Smooth muscle cell of the brain vasculature (primary cell): Measurements from ENCODE around the gene ADI1.

Source experiments
- DNase-seq: peaks from one replicate; pipeline ENCODE4 v3.0.0-alpha.2; 2012; ENCODE audit warnings: low read depth, low spot score

ADI1 gene

DNA sequence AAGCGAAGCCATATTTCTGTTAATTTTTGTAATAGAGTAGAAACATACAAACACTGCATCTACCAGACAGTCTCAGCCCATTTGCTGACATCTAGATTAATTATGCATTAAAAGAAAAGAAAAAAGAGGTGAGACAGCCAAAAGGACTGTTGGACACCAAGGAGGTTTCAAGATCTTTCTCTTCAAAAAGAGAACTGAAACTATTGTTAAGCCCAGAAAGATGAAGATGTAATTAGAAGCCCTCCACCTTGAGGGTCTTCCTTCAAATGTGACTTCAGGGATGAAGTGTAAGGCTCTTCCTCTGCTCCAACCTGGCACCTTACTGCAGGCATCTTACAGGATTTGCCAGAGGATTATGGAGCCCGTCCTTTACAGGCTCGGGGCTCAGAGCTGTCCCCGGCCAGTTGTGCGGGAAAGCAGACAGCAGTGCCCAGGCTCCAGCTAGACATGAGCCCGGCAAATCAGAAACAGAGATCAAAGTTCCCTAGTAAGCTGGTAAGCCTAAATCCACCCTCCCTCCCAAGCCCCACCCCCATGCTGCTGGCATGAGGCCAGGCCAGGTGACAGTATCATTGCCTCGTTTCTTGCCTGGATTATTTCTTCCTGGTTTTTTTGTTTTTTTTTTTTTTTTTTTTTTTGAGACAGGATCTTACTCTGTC is 38.9 kb downstream of the ADI1 start:
- DNase-seq = no peak

DNA sequence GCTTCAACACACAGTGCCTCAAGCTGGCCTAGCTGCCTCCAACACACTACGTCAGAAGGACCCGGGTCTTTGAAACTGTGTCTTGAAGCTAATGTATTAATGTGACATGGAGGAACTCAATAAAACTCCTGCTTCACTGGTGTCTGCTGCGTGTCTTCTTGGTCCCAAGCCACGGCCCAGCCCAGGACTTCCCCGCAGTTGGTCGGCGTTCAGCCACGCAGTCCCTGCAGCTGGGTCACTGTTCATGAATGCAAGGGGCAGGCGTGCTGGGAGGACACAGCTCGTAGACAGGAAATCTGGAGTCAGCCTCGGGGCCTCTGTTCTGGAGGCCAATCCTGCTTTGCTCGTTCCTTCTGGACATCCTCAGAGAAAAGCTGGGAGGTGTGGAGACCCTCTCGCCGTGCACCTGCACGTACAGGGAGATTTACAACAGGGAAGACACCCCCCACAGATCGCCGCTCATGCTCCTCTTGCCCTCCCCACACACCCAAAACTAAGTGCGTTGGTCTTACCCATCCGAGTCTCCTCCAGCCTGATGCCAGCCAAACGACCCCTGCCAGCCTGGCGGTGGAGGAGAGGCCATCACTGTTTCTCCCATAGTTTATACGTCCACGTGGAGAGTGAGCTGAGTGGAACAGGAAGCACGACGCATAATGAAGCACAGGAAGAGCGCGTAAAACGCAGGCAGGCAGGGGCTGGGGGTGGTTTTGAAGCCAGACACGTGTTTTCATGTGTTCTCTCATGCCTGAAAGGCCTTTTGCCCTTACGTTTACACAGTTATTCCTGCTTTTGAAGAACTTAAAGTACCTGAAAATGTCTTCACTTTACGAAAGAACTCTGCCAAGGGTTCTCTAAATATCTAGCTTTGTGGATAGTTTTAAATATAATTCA is 39.7 kb downstream of the ADI1 start:
- no peak for DNase-seq

DNA sequence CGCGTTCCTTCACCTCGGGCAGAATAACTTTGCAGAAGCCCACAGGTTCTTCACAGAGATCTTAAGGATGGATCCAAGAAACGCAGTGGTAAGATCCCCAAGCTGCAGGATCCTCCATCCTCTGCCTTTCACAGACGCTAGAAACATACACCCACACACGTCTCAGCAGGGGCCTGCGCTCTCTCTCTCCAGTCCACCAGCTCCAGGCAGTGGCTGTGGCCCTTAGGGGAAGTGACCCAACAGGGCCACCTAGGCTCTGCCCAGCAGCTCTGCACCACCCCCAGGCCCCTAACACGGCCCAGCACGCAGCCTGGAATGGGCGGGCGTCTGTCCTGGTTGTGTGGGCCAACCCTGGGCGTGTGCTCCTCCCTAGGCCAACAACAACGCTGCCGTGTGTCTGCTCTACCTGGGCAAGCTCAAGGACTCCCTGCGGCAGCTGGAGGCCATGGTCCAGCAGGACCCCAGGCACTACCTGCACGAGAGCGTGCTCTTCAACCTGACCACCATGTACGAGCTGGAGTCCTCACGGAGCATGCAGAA is 40.4 kb downstream of the ADI1 start:
- DNase-seq = no peak

DNA sequence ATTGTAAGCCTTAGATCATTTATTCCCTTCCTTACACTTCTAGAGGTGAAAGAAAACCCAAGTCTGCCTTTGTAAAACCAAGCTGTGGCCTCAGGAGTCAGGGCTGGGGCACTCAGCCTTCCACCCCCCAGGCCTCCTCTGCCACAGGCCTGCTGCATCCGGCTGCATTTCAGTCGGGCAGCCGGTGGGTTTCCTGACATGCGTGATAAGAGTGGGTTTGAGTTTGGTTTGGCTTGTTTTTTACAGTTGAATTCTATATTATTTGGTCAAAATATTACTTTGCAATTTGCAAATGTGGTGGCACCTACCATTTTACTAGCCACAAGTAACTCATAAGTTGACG is 42.4 kb downstream of the ADI1 start:
- no peak for DNase-seq

DNA sequence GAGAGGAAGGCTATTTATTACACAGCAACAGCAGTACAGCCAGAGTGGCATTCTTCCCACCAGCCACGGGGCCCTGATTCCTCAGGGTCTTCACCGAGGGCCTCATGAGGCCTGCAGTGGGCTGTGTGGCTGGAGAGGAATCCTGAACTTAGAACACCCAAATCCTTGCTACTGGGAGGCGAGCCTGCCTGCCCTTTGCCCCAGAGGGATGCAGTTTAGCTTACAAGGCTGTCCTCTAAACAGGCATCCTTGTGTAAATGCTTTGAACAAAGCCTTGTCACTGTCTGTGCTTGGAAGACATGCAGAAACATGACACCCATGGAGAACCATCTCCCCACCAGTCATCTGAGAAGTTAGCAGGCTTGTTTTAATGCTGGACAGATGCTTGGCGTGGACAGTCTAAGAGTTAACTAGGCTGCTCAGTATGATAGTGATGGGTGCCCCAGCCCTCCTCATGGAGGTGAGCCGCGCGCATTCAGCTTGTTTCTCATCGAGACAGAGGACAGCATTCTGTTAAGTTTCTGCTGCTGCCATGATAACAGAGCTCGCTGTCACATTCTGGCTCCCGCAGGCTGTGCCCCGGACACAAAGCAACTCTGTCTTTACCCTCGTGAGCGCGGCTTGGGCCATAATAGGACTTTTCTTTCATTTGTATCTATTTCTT is 42.9 kb downstream of the ADI1 start:
- no peak for DNase-seq

DNA sequence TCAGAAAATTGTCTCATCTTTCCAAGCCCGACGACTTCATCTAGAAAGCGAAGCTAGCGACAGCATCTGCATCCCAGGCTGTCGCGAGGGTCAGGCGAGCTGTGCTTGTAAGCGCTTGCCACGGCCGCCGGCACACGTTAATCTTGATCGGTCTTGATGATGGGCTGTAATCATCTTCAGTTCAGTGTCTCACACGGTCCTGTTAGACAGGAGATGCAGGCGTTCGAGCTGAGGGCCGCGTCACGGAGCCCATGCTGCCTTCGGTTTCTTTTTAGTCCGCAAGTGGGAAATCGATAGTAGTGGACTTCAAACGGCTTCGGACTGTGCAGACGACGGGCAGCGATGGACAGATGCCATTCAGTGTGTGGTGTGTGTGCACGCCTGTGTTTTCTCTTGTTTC is 43.6 kb downstream of the ADI1 start:
- no peak for DNase-seq

DNA sequence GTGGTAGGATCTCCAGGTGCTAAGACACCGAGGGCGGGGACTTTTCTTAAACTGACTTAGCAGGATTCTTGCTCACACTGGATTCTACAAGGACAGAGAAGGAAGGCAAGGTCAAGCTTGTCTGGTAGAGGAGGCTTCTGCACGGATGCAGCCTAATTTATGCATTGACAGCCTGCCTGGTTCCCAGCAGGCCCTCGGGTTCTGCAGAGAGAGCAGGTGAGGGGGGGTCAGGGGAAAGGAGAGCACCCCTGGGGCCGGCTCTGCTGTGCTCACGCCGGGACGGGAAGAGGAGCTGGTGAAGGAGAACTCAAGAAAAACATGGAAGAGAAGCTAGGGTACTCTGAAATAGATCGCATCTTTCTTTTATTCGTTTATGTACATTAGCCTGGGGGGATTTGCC is 46.4 kb downstream of the ADI1 start:
- no peak for DNase-seq

DNA sequence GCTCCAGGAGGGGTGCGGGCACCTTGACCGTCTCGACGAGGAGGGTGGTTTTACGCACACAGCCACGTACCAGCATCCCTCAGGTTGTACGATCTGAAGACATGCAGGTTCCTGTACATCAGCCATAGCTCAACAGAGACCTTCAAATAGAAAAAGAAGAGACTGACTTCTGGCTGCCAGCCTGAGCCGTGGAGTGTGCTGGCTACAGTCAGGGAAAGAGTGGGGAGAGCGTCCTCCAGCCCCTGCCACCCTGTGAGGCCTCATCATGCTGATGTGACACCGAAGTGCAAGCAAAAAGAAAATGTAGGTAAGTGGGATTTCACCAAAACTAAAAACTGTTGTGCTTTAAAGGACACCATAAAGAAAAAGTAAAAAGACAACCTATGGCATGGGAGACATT is 47.0 kb downstream of the ADI1 start:
- DNase-seq = no peak

DNA sequence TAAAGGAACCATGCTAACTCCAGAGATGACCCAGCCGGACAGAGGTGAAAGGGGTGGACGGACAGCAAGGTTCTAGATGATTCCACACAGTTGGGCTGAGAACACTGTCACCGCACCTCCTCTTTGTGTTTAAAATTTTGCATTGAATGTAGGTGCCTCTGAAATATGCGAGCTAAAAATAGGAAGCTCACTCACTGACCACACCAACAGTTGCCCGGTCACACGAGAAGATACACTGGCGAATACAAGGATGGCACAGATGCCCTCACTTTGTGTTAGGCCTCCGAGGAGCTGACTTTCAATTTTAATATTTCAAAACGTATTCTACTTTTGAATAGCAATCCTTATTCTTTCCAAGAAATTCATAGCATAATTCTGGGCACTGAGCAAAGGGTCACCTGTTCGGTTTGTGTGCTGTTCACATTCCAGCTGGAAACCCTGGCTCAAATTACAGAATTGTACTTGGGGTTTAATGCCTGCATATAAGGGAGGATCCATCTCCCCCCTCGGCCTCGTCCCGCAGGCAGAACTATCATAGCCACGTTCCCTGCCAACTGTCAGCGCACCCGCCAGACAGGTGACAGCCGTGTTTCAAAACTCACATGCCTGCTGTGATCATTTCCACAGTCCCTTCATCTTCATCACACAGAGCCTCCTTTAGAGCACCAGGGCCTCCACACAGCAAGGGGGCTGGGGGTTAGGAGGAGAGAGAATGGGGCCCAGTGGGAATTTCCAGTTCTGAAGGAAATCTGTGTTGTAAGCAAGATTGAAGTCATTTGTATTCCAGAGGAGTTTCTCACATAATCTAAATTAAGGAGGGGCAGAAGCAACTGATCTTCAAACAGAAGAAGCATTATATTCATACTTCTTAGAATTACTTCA is 48.2 kb downstream of the ADI1 start:
- DNase-seq = no peak

DNA sequence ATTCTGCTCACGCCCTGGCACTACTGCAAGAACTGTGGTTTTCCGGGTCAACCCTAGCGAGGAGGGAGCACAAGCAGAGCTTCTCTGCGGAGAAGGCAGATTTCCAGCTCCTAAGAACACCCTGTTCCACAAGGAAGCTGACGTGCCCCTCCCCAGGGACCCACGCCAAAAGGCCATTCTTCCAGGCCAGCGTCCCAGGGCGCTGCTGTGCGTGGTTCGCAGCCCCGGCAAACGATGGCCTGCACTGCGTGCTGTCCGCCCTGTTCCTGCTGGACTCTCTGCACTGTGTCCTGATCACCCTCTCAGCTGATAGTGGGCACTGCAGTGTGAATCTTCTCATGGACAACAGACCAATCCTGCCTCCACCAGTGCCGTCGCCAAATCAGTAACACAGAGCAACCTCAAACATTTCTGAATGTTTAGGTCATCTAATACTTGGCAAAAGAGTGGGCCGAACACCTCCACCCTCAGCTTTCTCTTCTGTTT is 49.1 kb downstream of the ADI1 start:
- no peak for DNase-seq

DNA sequence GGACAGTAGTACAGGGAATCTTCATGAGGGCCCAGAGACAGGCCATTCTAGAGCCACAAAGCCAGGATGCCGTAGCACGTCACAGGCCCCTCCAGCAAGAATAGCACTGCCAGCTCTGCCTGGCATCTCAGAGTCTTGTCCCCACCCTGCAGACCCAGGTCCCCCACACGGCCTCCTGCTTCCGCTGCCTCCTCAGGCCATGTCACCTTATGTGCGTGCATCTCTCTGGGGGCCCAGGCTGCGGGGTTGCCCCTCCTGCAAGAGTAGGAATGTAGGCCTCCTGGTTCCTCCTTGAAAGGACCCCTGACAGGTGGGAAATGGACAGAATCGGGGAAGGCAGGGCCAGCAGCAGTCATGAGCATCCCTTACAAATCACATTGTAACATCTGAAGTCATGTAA is 49.8 kb downstream of the ADI1 start:
- no peak for DNase-seq

DNA sequence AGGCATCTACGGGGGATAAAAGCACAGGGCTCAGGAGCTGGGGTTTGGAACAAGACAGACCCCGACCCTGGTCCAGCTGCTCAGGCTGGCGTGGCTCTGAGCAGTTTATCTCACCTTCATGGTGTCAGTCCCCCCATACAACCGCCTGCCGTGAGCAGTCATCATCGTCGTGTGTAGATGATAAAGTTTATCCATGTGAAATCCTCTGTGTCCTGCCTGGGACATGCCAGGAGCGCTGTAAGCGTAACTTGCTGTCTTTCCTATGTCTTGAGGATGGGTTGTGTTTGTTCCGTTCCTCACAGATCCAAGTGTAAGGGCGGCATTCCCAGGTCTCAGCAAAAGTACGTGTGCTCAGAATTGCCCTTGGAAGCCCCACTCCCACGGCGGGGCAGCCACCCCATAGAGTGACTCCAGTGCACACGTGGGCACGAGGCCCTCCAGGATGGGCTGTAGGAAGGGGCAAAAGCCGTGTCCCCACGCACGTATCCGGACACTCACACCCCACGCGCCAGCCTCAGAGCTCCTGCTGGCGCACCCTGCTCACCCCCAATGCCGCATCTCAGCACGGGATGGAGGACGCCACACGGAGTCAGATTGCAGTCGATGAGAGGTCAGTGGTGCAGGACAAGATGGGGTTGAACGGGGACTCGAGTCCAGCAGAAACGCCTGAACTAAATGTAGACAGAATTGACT is 50.9 kb downstream of the ADI1 start:
- no peak for DNase-seq

DNA sequence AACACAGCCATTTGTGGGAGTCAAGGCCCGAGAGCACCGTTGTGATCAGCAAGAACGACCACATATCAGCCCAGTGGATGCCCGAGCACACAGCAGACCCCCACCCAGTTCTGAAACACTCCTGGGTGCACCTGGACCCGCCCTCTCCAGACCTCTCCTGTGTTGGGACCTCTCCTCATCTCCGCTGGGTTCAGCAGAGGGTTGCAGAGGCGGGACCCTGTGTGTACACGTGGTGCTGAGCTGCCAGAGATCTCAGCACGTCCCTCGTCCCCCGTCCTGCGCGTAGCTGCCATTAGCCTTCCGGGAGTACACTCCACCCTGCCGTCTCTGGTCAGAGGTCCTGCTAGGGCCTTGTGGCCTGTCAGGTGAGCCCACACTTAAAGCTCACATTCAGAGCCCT is 51.7 kb downstream of the ADI1 start:
- no peak for DNase-seq

DNA sequence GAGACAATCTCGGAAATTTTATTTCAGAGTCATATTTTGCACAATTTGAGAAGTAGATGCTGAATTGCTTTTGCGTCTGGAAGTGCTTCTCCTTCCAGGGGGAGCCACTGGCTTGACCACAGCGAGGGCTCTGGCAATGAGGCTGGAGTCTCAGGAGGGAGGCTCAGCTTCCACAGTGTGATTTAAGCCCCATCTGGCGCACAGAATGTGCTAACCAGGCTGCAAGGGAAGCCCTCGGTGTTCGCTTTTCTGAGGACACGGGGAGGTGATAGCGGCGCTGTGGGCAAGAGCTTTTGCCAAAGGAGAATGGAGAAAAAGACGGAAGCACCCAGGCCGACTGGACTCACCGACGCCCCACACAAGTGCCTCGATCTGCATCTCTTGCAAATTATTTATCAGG is 52.4 kb downstream of the ADI1 start:
- no peak for DNase-seq

DNA sequence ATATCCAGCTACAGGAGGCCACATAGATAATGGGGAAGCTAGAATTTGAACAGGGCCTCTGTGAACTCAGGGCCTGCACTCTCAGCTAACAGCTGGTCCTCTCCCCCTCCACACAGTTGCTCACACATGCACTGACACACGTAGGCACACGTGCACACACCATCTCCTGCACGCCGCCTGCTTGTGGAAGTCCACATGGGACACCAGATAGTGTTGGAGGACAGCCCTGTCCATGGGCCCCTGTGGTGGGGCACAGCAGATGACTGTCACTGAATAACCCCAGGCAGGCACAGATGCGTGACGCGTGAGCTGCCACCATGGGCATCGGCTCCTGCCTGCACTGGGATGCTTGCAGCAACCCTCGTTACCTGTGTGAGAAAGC is 52.9 kb downstream of the ADI1 start:
- no peak for DNase-seq

DNA sequence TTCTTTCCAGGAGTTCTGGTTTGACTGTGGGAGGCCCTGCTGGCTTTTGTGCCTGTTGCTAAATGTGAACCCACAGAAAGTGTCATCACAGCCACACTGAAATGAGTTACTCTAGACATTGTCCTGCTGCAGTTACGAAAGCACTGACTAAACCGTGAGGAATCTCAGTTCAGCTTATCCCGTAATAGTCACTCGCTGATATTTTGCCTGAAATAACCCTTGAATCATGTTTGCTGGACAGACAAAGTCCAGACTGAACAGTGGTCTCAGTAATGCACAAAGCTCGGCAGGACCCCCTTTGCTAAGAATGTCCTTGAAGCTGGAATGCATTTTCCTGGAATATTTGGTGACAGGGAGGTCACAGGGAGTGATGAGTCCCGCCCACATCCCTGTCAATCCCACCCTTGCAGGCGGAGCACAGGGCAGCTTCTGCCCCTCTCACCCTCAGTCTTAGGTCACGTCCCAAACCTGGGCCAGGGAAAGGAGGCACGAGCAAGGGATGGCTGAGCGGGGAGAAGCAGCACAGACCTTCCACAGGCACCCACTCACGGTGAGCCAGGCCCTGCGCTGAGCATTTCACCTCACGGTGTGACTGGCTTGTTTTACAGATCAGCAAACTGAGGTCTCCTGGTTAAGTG is 53.4 kb downstream of the ADI1 start:
- no peak for DNase-seq

DNA sequence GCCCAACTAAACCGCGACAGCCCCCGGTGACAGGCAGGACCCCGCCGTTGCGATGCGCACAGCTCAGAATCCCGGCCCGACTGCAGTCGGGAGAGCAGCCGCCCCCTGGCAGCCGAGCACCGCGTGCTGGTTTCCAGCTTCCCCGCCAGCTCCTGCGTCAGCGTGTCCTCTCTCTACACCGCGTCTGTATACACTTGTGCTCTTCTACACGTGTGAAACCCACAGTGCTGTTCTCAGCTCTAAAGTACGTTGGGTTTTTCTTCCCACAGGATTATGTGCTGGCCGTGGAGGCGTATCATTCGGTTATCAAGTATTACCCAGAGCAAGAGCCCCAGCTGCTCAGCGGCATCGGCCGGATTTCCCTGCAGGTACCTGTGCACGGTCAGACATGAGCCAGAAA is 54.0 kb downstream of the ADI1 start:
- DNase-seq = no peak

DNA sequence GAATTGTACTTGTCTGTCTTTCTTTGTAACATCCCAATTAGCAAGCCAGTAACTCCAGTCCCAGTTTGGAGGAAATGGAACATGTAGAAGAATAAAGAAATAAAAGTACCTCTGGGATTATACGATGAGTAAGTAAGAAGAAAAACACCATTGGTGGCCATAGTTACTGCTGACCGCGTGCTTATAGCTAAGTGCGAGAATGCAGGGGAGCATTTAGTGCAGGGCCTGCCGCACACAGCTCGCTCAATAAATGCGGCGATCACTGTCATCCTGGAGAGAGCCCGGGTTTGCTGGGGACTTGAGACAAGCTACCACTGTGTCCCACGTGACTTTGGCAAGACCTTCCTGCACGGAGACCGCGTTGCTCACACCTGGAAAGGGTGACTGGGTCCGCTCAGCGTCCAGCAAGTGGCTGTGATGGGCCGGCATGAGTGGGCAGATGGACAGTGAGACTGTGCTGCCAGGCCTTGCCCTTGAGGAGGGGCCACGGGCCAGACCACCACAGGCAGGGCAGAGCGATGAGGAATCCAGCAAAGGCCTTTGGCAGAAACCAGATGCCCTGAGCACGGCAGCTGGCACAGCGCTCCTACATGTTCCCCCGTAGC is 54.8 kb downstream of the ADI1 start:
- no peak for DNase-seq

DNA sequence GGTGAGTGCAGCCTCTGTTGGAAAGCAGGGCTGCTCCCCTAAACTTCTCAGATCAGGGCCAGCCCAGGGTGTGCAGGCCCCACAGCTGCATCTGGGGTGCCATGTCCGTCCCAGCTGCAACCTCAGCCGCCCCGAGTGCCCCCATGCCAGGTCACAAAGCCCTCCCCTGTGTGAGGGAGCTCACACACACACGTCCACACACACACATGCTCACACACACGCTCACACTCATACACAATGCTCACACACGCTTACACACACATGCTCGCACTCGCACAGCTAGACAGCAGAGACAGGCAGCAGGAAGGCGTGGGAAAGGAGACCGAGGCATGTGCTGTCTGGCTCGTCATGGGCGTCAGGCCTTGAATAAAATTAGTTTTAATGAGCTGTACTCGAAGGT is 55.4 kb downstream of the ADI1 start:
- no peak for DNase-seq
